ENCODE results near the gene KAT14. TPM values are rescaled to one million over a fixed set of nuclear protein-coding genes. Genes with fewer than 3 reads are reported as not detected.
"Not testable (repeated sequence)": the region's sequence is repeated elsewhere in the genome, so short reads cannot be mapped to it uniquely, and the experiment has no call there.

KAT14 gene
- total and polyA plus RNA-seq, 4 donors: 5.3 to 12.9 (median 8.6) TPM

DNA sequence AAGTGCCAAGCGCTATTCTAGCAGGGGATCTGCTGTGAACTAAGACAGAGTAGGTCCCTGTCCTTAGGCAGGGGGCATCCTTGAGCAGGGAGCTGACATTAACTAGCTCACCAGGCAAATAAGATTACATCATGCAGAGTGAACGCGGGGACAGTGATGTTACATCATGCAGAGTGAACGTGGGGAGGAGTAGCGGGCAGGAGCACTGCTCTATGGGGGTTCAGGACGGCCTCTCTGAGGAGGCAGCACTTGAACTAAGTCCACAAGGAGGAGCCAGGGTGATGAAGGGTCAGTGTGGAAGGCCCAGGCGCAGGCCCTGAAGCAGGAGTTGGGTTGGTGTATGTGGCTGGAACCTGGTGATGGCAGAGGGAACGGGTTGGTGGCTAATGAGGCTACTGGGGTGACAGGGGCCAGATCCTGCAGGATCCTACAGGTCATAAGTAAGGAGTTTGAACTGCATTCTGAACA, 38.7 kb downstream of the KAT14 start:
- TF ChIP-seq, protein P1, sequence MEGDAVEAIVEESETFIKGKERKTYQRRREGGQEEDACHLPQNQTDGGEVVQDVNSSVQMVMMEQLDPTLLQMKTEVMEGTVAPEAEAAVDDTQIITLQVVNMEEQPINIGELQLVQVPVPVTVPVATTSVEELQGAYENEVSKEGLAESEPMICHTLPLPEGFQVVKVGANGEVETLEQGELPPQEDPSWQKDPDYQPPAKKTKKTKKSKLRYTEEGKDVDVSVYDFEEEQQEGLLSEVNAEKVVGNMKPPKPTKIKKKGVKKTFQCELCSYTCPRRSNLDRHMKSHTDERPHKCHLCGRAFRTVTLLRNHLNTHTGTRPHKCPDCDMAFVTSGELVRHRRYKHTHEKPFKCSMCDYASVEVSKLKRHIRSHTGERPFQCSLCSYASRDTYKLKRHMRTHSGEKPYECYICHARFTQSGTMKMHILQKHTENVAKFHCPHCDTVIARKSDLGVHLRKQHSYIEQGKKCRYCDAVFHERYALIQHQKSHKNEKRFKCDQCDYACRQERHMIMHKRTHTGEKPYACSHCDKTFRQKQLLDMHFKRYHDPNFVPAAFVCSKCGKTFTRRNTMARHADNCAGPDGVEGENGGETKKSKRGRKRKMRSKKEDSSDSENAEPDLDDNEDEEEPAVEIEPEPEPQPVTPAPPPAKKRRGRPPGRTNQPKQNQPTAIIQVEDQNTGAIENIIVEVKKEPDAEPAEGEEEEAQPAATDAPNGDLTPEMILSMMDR (IDR thresholded peaks at IDR 0.05; ENCODE audit: control extremely low read depth, extremely low read depth): no peak
- no peak overlapping the region for H3K4me3 ChIP-seq
- 74 to 93% methylated on average over 8 of the region's 8 CpGs for WGBS, 2 donors
- peaks cover 3 to 10% (median 4%) of the 10 kb centered on the region in 4 donors for H3K36me3 ChIP-seq (ENCODE audit: control insufficient read depth in 4 of 4, insufficient read depth in 4 of 4, low read length in 4 of 4)
- peaks cover 0 to 1% (median 0%) of the 10 kb centered on the region in 5 donors for H3K4me1 ChIP-seq (ENCODE audit: control insufficient read depth in 5 of 5, insufficient read depth in 5 of 5, low read length in 5 of 5)
- H3K27ac ChIP-seq (ENCODE audit: low read depth in 1 of 2, low read length in 1 of 2): no peak overlapping the region
- no peak for DNase-seq
- no peak for ATAC-seq (ENCODE audit: insufficient read depth, low FRiP score)
- H3K9ac ChIP-seq (ENCODE audit: insufficient read depth in 1 of 2, low read length in 2 of 2): no peak overlapping the region
- H3K27me3 ChIP-seq (ENCODE audit: control insufficient read depth in 3 of 3, insufficient read depth in 3 of 3, low read length in 2 of 3): no peaks in the 10 kb centered on the region
- no peaks in the 10 kb centered on the region for H3K9me3 ChIP-seq (ENCODE audit: control insufficient read depth in 4 of 4, insufficient read depth in 3 of 4, low read length in 3 of 4)

- not testable (repeated sequence) for DNase-seq; H3K9ac ChIP-seq (ENCODE audit: insufficient read depth in 1 of 2, low read length in 2 of 2); H3K4me3 ChIP-seq; ATAC-seq (ENCODE audit: insufficient read depth, low FRiP score); H3K9me3 ChIP-seq (ENCODE audit: control insufficient read depth in 4 of 4, insufficient read depth in 3 of 4, low read length in 3 of 4); H3K4me1 ChIP-seq (ENCODE audit: control insufficient read depth in 5 of 5, insufficient read depth in 5 of 5, low read length in 5 of 5); H3K27ac ChIP-seq (ENCODE audit: low read depth in 1 of 2, low read length in 1 of 2); H3K27me3 ChIP-seq (ENCODE audit: control insufficient read depth in 3 of 3, insufficient read depth in 3 of 3, low read length in 2 of 3)
- H3K36me3 ChIP-seq (ENCODE audit: control insufficient read depth in 4 of 4, insufficient read depth in 4 of 4, low read length in 4 of 4): peaks cover 16 to 24% (median 21%) of the 10 kb centered on the region in 4 donors
Measured at GRCh38 chr20:18180366-18180765, 42.7 kb downstream of the KAT14 start.

DNA sequence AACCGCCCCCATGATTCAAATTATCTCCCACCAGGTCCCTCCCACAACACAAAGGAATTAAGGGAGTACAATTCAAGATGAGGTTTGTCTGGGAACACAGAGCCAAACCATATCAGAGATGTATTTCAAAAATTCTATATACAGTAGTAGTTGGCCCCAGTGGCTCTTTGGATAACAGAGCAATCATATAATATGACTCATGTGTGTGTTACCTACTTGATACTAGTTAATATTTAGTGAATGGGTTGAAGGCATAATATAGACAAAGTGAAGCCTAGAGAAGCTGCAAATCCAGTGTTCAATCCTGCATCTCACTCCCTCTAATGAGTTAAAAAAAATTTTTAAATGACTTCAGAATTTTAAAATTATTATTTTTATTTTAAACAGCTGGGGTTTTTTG, 43.2 kb downstream of the KAT14 start:
- DNase-seq (no peak), ATAC-seq (ENCODE audit: insufficient read depth, low FRiP score) (no peak)
- H3K4me1 ChIP-seq (ENCODE audit: control insufficient read depth in 5 of 5, insufficient read depth in 5 of 5, low read length in 5 of 5): peaks cover 0 to 1% (median 0%) of the 10 kb centered on the region in 5 donors
- WGBS, 2 donors: 65 to 100% methylated on average over 1 of the region's 1 CpG
- TF ChIP-seq, protein P1 (IDR thresholded peaks at IDR 0.05; ENCODE audit: control extremely low read depth, extremely low read depth): no peak
- H3K36me3 ChIP-seq (ENCODE audit: control insufficient read depth in 4 of 4, insufficient read depth in 4 of 4, low read length in 4 of 4): peaks cover 17 to 25% (median 20%) of the 10 kb centered on the region in 4 donors
- H3K4me3 ChIP-seq: no peak overlapping the region
- no peaks in the 10 kb centered on the region for H3K27me3 ChIP-seq (ENCODE audit: control insufficient read depth in 3 of 3, insufficient read depth in 3 of 3, low read length in 2 of 3)
- no peaks in the 10 kb centered on the region for H3K9me3 ChIP-seq (ENCODE audit: control insufficient read depth in 4 of 4, insufficient read depth in 3 of 4, low read length in 3 of 4)
- no peak overlapping the region for H3K9ac ChIP-seq (ENCODE audit: insufficient read depth in 1 of 2, low read length in 2 of 2)
- no peak overlapping the region for H3K27ac ChIP-seq (ENCODE audit: low read depth in 1 of 2, low read length in 1 of 2)

DNA sequence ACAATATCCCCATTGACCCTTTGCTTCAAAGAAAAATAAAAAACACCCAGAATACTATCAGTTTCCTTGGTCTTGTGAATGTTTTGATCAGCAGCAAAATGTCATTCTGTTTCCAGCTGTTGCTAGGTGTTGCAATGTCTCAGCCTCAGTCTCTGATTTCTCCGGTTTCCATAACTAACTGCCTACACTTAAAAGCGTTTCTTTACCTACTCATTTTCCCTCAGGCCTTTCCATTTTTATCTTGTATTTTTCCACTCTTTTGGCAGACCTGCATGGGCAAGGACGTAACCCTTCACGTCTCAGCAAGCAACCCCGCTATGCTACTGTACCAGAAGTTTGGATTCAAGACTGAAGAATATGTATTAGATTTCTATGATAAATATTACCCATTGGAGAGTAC, 49.4 kb downstream of the KAT14 start:
- H3K9me3 ChIP-seq (ENCODE audit: control insufficient read depth in 4 of 4, insufficient read depth in 3 of 4, low read length in 3 of 4): no peaks in the 10 kb centered on the region
- peaks cover 21 to 37% (median 30%) of the 10 kb centered on the region in 4 donors for H3K36me3 ChIP-seq (ENCODE audit: control insufficient read depth in 4 of 4, insufficient read depth in 4 of 4, low read length in 4 of 4)
- no peaks in the 10 kb centered on the region for H3K4me1 ChIP-seq (ENCODE audit: control insufficient read depth in 5 of 5, insufficient read depth in 5 of 5, low read length in 5 of 5)
- 90 to 91% methylated on average over 5 of the region's 5 CpGs for WGBS, 2 donors
- no peaks in the 10 kb centered on the region for H3K27me3 ChIP-seq (ENCODE audit: control insufficient read depth in 3 of 3, insufficient read depth in 3 of 3, low read length in 2 of 3)
- ATAC-seq (ENCODE audit: insufficient read depth, low FRiP score): no peak
- no peak overlapping the region for H3K27ac ChIP-seq (ENCODE audit: low read depth in 1 of 2, low read length in 1 of 2)
- TF ChIP-seq, protein P1 (IDR thresholded peaks at IDR 0.05; ENCODE audit: control extremely low read depth, extremely low read depth): no peak
- H3K9ac ChIP-seq (ENCODE audit: insufficient read depth in 1 of 2, low read length in 2 of 2): no peak overlapping the region
- no peak for DNase-seq
- H3K4me3 ChIP-seq: no peak overlapping the region

All from lung (tissue), 12 donors.